ENCODE measurements around the gene SAP30BP.

- TF ChIP-seq, protein P1, sequence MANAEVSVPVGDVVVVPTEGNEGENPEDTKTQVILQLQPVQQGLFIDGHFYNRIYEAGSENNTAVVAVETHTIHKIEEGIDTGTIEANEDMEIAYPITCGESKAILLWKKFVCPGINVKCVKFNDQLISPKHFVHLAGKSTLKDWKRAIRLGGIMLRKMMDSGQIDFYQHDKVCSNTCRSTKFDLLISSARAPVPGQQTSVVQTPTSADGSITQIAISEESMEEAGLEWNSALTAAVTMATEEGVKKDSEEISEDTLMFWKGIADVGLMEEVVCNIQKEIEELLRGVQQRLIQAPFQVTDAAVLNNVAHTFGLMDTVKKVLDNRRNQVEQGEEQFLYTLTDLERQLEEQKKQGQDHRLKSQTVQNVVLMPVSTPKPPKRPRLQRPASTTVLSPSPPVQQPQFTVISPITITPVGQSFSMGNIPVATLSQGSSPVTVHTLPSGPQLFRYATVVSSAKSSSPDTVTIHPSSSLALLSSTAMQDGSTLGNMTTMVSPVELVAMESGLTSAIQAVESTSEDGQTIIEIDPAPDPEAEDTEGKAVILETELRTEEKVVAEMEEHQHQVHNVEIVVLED (CRISPR knock-in tag; IDR thresholded peaks at IDR 0.05; ENCODE audit: borderline replicate concordance): no peak
- no peak for TF ChIP-seq GTF2F1 (IDR thresholded peaks at IDR 0.05; ENCODE audit: low read length)
- no peak for TF ChIP-seq EZH2 (conservative IDR thresholded peaks at IDR 0.05; ENCODE audit: low read depth, low read length)
- no peak for TF ChIP-seq SRY (CRISPR knock-in tag; IDR thresholded peaks at IDR 0.05)
- TF ChIP-seq, protein P2, sequence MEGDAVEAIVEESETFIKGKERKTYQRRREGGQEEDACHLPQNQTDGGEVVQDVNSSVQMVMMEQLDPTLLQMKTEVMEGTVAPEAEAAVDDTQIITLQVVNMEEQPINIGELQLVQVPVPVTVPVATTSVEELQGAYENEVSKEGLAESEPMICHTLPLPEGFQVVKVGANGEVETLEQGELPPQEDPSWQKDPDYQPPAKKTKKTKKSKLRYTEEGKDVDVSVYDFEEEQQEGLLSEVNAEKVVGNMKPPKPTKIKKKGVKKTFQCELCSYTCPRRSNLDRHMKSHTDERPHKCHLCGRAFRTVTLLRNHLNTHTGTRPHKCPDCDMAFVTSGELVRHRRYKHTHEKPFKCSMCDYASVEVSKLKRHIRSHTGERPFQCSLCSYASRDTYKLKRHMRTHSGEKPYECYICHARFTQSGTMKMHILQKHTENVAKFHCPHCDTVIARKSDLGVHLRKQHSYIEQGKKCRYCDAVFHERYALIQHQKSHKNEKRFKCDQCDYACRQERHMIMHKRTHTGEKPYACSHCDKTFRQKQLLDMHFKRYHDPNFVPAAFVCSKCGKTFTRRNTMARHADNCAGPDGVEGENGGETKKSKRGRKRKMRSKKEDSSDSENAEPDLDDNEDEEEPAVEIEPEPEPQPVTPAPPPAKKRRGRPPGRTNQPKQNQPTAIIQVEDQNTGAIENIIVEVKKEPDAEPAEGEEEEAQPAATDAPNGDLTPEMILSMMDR (CRISPR knock-in tag; IDR thresholded peaks at IDR 0.05): no peak
- no peak for TF ChIP-seq ESRRA (CRISPR knock-in tag; IDR thresholded peaks at IDR 0.05; ENCODE audit: low read depth)
- TF ChIP-seq KLF13 (CRISPR knock-in tag; IDR thresholded peaks at IDR 0.05): no peak
- no peak for TF ChIP-seq ISX (CRISPR knock-in tag; conservative IDR thresholded peaks at IDR 0.05)
These were observed 72.0 kb downstream of the SAP30BP start for GRCh38 chr17:75739174-75739573.
